Fibroblast of peridontal ligament (primary cell): ENCODE data around the gene AKAP6.
A peak's percentile ranks its signal among the peaks of the same experiment; 100 is the strongest.
"Not testable (repeated sequence)": the region's sequence is repeated elsewhere in the genome, so short reads cannot be mapped to it uniquely, and the experiment has no call there.

Experiments used
- DNase-seq: peaks from one replicate; pipeline ENCODE4 v3.0.0-alpha.2; 2010; ENCODE audit errors: extremely low read depth

The AKAP6 gene

DNA sequence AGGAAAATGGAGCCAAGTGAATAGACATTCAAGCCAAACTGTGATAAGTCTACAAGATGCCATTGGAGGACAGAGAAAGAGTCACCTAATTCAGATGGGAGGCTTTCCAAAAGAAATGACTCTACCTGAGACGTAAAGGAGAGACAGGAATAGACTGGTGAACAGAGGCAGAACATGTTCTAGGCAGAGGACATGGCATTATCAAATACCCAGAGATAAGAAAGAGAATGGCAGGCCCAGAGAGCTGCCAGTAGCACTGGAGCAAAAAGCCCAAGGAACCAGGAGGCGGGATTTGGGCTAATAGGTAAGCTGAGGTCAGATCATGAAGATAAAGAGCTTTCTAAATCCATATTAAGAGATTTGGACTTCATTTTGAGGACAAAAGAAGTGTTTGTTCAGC lies 207.1 kb downstream of the AKAP6 start:
- no peak for DNase-seq

DNA sequence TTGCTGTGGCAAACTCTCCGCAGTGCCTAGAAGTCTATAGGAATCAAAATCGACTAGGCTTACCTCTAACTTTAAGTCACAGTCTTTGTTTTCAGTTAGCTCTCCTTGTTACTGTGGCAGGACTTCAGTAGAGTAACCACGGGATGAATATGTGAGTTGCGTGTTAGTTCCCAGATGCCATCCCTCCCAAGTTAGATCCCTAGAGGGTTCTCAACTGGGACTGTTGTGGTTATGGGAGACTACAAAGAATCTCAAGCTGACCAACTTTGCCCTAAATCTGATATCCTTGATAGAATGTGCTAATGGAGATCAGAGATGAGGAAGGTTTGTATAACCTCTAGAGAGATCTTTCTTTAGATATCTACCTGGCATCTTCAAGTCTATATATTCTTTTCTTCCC lies 208.1 kb downstream of the AKAP6 start:
- no peak for DNase-seq

DNA sequence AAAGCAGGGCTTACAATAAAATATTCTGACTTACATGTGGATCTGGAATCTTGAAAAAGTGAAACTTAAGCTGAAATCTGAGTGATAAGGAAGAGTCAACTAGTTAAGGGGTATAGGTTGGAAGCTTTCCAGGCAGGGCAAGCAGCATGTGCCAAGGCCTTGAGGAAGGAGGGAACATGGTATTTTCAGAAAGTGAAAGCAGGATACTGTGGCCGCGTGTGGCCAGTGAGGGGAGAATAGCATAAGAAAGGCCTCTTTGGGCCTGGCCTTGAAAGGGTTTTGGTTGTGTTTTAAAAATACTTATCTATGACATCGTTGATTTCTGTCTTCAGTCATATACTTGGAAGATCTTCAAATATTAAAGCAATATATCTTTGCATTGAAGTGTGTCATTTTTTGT lies 213.4 kb downstream of the AKAP6 start:
- no peak for DNase-seq

DNA sequence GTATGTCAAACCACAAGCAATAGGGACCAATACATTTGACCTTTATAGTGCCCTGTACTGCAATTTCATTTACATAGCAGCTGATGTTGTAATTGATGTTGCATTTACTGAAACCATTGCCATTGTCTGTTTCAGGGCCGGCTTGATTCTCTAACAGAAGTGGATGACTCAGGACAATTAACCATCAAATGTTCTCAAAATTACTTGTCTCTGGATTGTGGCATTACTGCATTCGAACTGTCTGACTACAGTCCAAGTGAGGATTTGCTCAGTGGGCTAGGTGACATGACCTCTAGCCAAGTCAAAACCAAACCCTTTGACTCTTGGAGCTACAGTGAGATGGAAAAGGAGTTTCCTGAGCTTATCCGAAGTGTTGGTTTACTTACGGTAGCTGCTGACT lies 216.0 kb downstream of the AKAP6 start:
- DNase-seq, result peak; percentile 6

DNA sequence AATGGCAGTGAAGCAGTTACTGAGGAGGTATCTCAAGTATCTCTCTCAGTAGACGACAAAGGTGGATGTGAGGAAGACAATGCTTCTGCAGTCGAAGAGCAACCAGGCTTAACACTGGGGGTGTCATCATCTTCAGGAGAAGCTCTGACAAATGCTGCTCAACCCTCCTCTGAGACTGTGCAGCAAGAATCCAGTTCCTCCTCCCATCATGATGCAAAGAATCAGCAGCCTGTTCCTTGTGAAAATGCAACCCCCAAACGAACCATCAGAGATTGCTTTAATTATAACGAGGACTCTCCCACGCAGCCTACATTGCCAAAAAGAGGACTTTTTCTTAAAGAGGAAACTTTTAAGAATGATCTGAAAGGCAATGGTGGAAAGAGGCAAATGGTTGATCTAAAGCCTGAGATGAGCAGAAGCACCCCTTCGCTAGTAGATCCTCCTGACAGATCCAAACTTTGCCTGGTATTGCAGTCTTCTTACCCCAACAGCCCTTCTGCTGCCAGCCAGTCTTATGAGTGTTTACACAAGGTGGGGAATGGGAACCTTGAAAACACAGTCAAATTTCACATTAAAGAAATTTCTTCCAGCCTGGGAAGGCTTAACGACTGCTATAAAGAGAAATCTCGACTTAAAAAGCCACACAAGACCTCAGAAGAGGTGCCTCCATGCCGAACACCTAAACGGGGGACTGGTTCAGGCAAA lies 216.6 kb downstream of the AKAP6 start:
- DNase-seq, result no peak

DNA sequence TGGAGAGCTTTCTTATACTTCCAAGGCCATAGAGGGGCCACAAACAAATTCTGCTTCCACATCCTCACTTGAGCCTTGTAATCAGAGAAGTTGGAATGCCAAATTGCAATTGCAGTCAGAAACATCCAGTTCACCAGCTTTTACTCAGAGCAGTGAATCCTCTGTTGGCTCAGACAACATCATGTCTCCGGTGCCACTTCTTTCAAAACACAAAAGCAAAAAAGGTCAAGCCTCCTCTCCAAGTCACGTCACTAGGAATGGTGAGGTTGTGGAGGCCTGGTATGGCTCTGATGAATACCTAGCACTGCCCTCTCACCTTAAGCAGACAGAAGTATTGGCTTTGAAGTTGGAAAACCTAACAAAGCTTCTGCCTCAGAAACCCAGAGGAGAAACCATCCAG lies 217.1 kb downstream of the AKAP6 start:
- no peak for DNase-seq

DNA sequence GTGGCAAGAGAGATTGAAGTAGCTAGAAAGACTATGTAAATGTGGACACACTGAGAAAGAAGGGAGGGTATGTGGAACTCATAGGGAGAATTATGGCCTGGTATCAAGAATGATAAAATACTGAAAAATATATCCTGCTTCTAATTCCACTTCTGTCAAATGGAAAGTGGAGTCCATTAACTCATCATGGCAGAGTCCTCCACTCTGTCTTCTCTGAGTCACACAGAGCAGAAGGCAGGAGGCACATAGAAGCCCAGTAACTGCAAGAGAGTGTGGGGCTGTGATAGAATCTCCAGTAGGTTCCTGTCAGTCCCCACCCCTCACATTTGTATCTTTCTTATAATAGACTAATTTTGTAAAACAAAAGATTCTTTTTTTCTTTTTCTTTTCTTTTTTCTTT lies 223.7 kb downstream of the AKAP6 start:
- DNase-seq, result no peak

DNA sequence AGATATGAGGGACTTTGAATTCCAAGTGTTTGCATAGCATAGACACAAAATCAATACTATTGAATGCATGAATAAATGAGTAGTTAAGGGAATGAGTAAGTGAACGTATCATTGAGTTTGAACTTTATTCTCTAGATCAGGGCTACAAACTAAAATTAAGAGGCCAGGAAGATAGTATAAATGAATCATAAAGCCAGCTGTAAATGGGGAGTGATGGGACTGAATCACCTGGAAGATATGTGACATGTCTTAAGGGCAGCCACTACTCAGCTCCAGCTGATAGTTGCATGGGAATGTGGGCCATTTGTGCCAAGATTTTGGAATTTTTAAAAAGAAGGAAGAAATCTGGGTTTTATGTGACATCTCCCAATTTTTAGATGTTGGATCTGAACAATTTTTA lies 229.9 kb downstream of the AKAP6 start:
- DNase-seq, result no peak

DNA sequence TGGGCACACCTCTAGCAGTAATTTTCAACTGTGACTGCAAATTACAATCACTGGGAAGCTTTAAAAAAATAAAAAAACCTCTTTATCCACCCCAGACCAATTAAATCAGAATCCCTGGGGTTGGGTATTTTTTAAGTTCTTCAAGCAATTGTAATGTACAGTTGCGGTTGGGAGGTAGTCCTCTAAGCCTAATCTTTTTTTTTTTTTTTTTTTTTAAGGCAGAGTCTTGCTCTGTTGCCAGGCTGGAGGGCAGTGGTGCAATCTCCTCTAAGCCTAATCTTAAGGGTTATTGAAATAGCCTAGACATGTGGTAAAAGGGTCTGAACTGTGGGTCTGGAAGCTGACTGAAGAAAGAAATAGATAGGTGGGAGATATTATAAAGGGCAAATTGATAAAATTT lies 230.5 kb downstream of the AKAP6 start:
- peak; percentile 47 for DNase-seq

DNA sequence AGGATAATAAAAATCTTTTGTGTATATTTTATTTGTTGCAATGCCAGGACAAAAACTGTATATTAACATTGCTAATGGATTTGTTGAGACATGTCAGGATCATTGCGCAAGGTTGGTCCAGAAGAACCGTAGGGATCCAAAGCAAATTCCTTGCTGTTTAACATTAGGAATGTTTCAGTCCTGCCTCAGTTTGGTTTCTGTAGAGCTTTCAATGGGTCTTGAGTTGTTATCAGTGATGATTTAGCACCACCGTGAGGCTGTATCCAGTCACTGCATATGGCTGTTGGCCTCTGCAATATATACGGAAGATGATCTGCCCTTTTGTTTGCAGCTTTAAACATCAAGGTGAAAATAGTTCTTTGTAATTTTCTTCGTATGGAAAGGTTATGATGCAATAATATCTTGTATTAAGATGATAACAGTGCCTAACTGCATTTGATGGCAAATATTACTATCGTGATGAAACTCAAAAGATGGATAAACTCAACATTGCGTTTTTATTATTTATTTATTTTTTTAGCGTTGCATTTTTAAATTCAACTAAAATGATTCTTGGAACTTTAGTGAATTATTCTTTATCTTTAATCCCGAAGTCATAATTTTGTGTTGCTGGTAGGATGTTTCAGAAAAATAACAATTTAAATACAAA lies 231.2 kb downstream of the AKAP6 start:
- DNase-seq, result peak; percentile 90

DNA sequence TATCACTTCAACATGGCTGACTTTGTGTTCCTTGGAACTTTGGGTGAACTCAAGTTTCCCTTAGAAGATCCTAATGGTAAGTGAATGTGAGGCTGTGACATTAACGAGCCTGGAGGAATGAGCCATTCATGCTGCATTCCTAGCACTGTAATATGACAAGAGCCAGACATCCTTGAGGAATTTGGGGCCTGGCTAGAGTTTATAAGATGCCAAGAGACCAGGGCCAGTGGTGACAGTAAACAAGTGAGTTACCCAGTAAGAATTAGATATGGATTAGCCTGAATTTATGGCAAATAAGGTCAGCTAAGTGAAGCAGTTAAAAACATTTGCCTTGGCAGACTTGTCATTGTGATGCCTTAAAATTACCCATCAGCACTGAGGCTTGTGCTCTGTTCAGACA lies 232.4 kb downstream of the AKAP6 start:
- DNase-seq, result peak; percentile 35

DNA sequence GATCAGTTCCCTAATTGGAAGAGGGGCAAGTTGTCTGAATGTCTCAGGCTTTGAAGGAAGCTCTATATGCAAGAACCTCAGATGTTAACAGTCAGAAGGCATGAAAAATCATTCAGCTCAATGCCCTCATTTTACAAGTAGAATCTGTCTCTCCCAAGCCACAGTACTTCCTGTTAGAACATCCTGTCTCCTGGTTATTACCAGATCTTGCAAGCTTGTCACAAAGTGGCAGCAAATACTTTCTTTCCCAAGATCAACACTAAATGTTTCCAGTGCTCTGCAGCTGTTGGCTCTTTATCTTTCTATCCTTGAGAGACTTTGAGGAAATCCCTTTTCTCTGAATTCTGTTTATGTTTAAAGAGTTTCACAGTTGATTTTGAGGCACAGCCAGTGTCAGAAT lies 235.5 kb downstream of the AKAP6 start:
- DNase-seq, result no peak

DNA sequence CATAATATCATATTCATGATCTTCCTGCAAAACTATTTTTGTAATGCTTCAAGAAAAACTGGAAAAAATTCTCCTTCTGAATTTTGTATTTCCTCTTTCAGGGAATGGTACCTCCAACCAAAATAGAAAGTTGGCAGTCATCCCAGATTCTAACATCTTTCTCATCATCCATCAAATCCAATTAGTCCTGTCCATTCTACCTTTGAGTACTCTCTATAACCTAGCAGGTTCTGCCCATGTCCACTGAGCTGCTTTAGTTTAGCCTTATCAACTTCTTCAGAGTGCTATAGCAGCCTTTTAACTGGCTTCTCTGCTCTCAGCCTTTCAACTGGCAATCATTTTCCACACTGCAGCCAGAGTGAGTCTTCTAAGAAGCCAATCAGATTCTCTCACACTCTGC lies 236.2 kb downstream of the AKAP6 start:
- no peak for DNase-seq

DNA sequence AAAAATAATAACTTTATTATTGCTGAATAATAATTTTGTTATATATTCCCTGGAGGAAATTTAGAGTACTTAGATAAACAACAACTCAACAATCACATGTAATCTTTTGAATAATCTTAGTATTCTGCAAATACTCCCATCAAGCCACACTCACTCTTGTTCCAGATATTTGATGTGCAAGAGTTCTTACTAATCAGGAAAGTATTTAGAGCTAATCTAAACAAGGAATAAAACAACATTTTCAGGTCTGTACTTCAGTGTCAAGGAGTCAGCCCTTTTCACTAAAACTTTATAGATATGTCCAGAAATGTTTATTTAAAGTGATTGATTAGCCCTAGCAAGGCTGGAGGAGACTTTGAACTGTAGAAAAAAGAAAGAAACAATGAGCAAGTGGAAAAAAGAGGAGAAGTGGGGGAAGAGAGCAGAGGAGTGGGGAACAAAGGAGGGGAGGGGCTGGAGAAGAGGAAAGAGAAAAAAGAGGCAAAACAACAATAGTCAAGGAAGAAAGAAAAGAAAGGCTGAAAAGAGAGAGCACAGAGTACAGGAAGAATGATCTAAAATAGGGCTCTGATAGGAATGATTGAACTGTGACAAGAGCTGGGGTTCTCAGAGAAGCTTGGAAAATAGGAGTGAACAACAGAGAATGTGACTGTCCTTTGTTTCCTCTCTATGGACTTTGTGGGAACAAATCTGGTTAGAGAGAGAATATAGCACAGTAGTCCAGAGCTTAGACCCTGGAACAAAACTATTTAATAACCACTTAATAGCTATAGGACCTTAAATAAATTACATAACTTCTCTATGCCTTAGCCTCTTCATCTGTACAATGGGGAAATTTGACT lies 238.7 kb downstream of the AKAP6 start:
- no peak for DNase-seq

DNA sequence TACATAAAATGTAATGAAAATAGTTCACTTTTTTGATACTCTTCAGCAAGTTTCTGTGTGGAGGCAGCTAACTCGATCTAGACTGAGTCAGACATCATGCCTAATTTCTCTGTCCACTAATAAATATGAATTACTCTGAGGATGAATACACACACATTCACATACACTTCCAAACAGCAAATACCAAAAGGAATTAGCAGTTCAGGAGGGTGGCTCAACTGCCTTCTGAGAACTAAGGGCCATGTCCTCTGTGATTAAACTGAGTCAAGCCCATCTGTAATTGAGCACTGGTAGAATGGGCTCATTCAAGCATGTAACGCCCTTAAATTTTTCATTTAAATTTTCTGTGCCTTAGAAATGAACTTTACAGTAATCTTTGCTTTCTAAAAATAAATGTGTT lies 242.5 kb downstream of the AKAP6 start:
- no peak for DNase-seq

DNA sequence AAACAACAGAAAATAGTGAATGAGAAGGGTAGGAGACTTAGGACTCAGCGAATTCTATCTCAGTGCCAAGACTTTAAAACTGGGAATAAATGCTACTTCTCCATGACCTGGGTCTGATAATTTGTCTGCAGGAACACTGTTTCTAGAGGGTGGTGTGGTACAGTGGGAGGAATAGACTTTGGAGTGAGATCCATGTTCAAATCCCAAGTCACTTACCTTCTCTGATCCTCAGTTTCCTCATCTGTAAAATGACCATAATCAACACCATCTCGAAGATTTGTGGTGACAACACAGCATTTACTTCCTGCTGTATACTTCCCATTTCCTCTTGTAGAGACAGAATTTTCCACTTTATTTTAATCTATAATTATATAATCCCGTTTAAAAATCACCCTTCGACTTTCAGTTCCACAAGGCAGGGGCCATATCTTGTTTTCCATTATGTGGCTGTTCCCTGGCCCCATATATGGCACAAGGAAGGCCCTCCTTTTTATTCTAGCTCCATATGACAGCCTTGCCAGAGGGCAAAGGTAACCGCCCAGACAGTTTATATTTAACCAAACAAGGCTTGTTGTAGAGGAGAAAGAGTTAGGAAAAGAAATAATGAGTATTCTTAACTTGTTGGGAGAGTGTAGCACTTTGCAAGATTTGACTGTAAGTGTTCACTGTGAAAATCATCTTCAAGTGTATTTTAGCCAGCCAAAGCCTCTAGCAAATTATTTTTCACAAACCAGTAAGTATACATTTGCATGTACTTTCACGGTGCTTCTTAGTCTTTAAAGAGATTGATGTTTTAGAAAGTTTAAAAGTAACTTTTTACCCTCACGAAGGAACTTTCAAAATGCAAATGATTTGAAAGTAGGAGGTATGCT lies 243.1 kb downstream of the AKAP6 start:
- no peak for DNase-seq

DNA sequence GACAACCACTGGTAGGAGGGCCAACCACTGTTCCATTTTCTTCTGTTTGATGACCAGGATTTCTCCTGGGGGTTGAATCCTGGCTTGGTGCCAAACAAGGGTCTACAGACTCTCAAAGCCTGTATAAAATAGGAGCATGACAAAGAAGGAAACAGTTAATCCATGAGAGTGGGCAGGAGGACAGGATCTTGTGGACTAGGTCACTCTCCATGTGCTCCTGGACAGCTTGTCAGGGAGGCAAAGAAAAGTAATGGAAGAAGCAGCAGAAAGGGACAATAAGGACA lies 243.7 kb downstream of the AKAP6 start:
- DNase-seq, result no peak

DNA sequence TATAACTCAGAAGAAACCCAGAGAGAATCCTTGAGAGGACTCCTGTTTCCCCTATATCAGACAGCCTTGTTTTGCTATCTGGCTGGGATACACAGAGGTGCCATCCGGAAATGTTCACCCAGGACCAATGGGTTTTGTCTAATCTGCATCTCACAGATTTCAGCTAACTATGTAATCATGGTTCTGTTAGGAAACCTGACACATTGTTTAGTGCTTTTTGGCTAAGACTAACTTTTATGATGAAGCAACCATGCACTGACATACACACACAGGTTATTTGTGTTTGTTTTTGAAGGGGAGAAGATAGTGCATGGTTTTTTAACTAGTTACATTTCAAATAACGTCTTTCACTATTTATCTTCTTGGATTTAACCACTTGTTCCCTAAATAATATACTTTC lies 245.2 kb downstream of the AKAP6 start:
- no peak for DNase-seq

DNA sequence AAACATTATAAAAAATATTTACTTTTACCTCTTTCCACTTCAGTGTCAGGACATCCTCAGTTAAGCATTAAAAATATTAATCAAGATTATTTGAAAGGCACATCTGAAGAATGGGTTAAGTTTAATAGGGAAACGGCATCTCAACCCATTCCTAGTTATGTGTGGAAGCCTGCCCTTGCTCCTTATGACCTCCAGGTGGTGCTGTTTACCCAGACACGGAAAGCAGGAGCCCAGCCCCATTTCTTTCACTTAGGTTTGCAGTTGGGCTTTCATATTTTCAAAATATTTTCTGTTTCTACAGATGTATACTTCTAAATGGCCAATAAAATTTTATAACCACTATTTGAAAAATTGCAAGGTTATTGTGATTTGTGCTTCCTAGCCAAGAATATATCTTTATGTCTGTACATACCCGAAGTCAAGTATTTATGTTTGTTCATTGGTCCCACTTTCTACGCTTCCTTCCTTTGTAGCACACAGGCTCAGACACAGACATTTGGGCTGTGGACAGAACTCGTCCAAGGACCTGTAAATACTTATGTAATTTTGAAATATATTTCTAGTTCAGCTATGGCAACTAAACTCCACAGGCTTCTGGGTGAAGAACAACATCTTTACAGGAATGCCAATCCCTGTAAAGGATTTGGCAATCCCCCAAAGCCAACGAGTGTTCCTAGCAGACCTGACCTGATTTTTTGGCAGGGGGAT lies 247.1 kb downstream of the AKAP6 start:
- peak; percentile 80 for DNase-seq

DNA sequence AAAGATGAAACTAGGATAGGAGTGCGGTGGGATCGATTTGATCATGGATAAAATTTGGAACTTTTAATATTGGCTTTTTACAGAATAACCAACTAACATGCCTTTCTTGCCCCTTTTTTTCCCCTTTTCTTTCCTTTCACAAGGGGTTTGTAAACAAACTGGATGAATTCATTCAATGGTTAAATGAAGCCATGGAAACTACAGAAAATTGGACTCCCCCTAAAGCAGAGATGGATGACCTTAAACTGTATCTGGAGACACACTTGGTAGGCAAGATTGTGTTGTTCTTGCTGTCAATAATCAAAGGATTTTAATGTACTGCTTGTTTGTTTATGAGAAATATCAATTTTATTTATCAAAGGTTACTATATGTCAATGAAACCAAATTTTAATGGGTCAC lies 247.9 kb downstream of the AKAP6 start:
- DNase-seq, result no peak

DNA sequence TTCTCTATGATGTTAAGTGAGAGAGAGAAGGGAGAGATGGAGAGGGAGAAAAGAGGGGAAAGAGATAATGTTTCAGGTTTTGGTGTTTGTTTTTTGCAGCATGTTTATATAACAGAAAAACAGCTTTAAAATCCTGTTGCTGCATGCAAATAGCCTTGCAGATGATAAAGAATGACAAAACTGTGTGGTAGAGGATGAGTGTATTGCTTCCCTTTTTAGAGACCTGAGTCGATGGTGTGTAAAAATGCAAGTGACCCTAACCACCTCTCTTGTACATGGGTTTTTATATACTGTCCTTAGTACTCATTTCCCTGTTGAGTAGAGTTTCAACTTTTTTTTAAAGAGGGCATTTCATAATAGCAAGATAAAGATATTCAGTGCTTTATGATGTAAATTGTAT lies 249.1 kb downstream of the AKAP6 start:
- DNase-seq, result no peak

DNA sequence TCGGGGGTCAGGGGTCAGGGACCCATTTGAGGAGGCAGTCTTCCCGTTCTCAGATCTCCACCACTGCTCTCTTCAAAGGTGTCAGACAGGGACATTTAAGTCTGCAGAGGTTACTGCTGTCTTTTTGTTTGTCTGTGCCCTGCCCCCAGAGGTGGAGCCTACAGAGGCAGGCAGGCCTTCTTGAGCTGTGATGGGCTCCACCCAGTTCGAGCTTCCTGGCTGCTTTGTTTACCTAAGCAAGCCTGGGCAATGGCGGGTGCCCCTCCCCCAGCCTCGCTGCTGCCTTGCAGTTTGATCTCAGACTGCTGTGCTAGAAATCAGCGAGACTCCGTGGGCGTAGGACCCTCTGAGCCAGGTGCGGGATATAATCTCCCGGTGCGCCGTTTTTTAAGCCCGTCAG lies 254.3 kb downstream of the AKAP6 start:
- DNase-seq, result not testable (repeated sequence)
